Astrocyte of the cerebellum (primary cell): ENCODE measurements around the gene ABHD10.

Experiments used
- DNase-seq: peaks from one replicate; pipeline ENCODE4 v3.0.0-alpha.2; 2011; ENCODE audit warnings: low read depth
- H3K4me3 ChIP-seq: 2 replicates; pipeline ENCODE4 v1.5.1; 2011; ENCODE audit warnings: mild to moderate bottlenecking, low read depth, low read length, moderate library complexity
- CTCF ChIP-seq: IDR thresholded peaks from 2 replicates; pipeline ENCODE4 v1.5.1; 2012; ENCODE audit warnings: low read length, low read depth, moderate library complexity, mild to moderate bottlenecking; ENCODE audit errors: missing control alignments
- in situ Hi-C: cut with HindIII; loops from 2 replicates; pipeline ENCODE4 v1.10.0; 2017; ENCODE audit warnings: low sequenced_read_pairs

ABHD10 gene

GRCh38 chr3:111980716-111981456, 2.1 kb downstream of the ABHD10 start:
- in situ Hi-C loops, result no loop called here
- no peak for TF ChIP-seq CTCF
- H3K4me3 ChIP-seq, result no peak overlapping the region
- no peak for DNase-seq

GRCh38 chr3:111981457-111981763, 2.6 kb downstream of the ABHD10 start:
- no peak for DNase-seq
- in situ Hi-C loops, result no loop called here
- H3K4me3 ChIP-seq, result no peak overlapping the region
- no peak for TF ChIP-seq CTCF

- TF ChIP-seq CTCF, result no peak
- in situ Hi-C loops, result no loop called here
- DNase-seq, result no peak
- no peak overlapping the region for H3K4me3 ChIP-seq
Measured at GRCh38 chr3:111984636-111985298, 5.9 kb downstream of the ABHD10 start.

- no peak for DNase-seq
- H3K4me3 ChIP-seq, result no peak overlapping the region
- in situ Hi-C loops, result no loop called here
- no peak for TF ChIP-seq CTCF
Measured at GRCh38 chr3:111986800-111987199, 8.0 kb downstream of the ABHD10 start.

- TF ChIP-seq CTCF, result peak; percentile 73
- DNase-seq, result peak; percentile 69
- in situ Hi-C loops, result no loop called here
- H3K4me3 ChIP-seq, result no peak overlapping the region
Measured at GRCh38 chr3:111989061-111989678, 10.3 kb downstream of the ABHD10 start.

- DNase-seq, result no peak
- no peak for TF ChIP-seq CTCF
- no peak overlapping the region for H3K4me3 ChIP-seq
- in situ Hi-C loops, result no loop called here
Measured at GRCh38 chr3:111993038-111993437, 14.2 kb downstream of the ABHD10 start.
